ENCODE results near the gene EFCAB11. TPM values are rescaled to one million over a fixed set of nuclear protein-coding genes. Genes with fewer than 3 reads are reported as not detected.

The EFCAB11 gene
- polyA plus RNA-seq, 10 donors: 5.6 to 9.1 (median 7.7) TPM

- DNase-seq: no peak
Observed at GRCh38 chr14:89823743-89824142, 130.8 kb downstream of the EFCAB11 start.

- no peak for DNase-seq
Observed at GRCh38 chr14:89814126-89814525, 140.4 kb downstream of the EFCAB11 start.

GRCh38 chr14:89813617-89814031 is 140.9 kb downstream of the EFCAB11 start:
- peak; percentile 49 to 95 (median 64) for DNase-seq

GRCh38 chr14:89811954-89812575 is 142.5 kb downstream of the EFCAB11 start:
- DNase-seq: peak in 2 of 3 donors; percentile 51 to 73

- DNase-seq: peak in 2 of 3 donors; percentile 64 to 80
Observed at GRCh38 chr14:89810101-89810500, 144.4 kb downstream of the EFCAB11 start.

- DNase-seq: no peak
Observed at GRCh38 chr14:89807892-89808291, 146.6 kb downstream of the EFCAB11 start.

GRCh38 chr14:89807151-89807550 is 147.4 kb downstream of the EFCAB11 start:
- DNase-seq: no peak

GRCh38 chr14:89806451-89806850 is 148.1 kb downstream of the EFCAB11 start:
- no peak for DNase-seq

GRCh38 chr14:89805501-89805900 is 149.0 kb downstream of the EFCAB11 start:
- DNase-seq: no peak

- no peak for DNase-seq
Observed at GRCh38 chr14:89803542-89803941, 151.0 kb downstream of the EFCAB11 start.

GRCh38 chr14:89801136-89801535 is 153.4 kb downstream of the EFCAB11 start:
- DNase-seq: no peak

GRCh38 chr14:89798212-89798773 is 156.2 kb downstream of the EFCAB11 start:
- no peak for DNase-seq

- no peak for DNase-seq
Observed at GRCh38 chr14:89797148-89797547, 157.4 kb downstream of the EFCAB11 start.

- no peak for DNase-seq
Observed at GRCh38 chr14:89794096-89794495, 160.4 kb downstream of the EFCAB11 start.

- no peak for DNase-seq
Observed at GRCh38 chr14:89793367-89793716, 161.2 kb downstream of the EFCAB11 start.

GRCh38 chr14:89792489-89793366 is 161.8 kb downstream of the EFCAB11 start:
- DNase-seq: peak in 2 of 3 donors; percentile 53 to 56

- DNase-seq: no peak
Observed at GRCh38 chr14:89787525-89787924, 167.0 kb downstream of the EFCAB11 start.

- DNase-seq: no peak
Observed at GRCh38 chr14:89781046-89781445, 173.5 kb downstream of the EFCAB11 start.

GRCh38 chr14:89779707-89780106 is 174.8 kb downstream of the EFCAB11 start:
- no peak for DNase-seq

- DNase-seq: no peak
Observed at GRCh38 chr14:89775946-89776345, 178.6 kb downstream of the EFCAB11 start.

GRCh38 chr14:89775151-89775550 is 179.4 kb downstream of the EFCAB11 start:
- DNase-seq: peak in 1 of 3 donors; percentile 39

GRCh38 chr14:89773644-89774316 is 180.8 kb downstream of the EFCAB11 start:
- DNase-seq: peak in 1 of 3 donors; percentile 34

All from muscle of back (tissue), 11 donors.